ENCODE results near the gene UBE2L6.

- TF ChIP-seq CTCF (IDR thresholded peaks at IDR 0.05) (no peak), POLR2A (IDR thresholded peaks at IDR 0.05) (no peak), POLR2AphosphoS5 (IDR thresholded peaks at IDR 0.05) (peak in 2 of 3 donors; percentile 44 to 67)
Observed at GRCh38 chr11:57597461-57597915, 30.0 kb upstream of the UBE2L6 start, which contains the start of gene SERPING1.

Data from stomach (tissue), 4 donors.